H1 (cell line): Measurements from ENCODE around the gene ECEL1. TPM values are rescaled to one million over a fixed set of nuclear protein-coding genes. Genes with fewer than 3 reads are reported as not detected.

Source experiments
- CTCF ChIA-PET: fragments of 300-600 bp; sonication (Branson Sonifier 250); formaldehyde crosslinking; loops from one replicate; lab custom pipeline; 2021; ENCODE audit not compliant: partially characterized antibody; lab: Charles Lee
- POLR2A ChIA-PET: fragments of 300-600 bp; sonication (Branson Sonifier 250); formaldehyde crosslinking; loops from one replicate; lab custom pipeline; 2021; ENCODE audit warnings: inconsistent platforms; ENCODE audit not compliant: partially characterized antibody; lab: Charles Lee
- DNase-seq, 2 experiments: peaks; one replicate each; pipeline versions ENCODE4 v3.0.0 to v3.0.0-alpha.2; 2010 to 2022; ENCODE audit warnings: low spot score in 2 of 2, low read depth in 1 of 2, mixed read lengths in 1 of 2
- FAIRE-seq: peaks from 2 replicates; lab custom pipeline; 2011; peaks lifted over from hg19 to GRCh38; lab: Jason Lieb, UNC
- H2AFZ ChIP-seq: 2 replicates; pipeline ENCODE4 v1.8.1; 2012; ENCODE audit warnings: low read length, inconsistent platforms
- H2AK5ac ChIP-seq: 2 replicates; pipeline ENCODE4 v1.6.1; 2013; ENCODE audit warnings: low read depth, low read length
- H2BK120ac ChIP-seq: replicated peaks from 2 replicates; pipeline ENCODE3; 2013; ENCODE audit warnings: low read depth, low read length, inconsistent platforms
- H2BK12ac ChIP-seq: 2 replicates; pipeline ENCODE4 v1.6.1; 2013; ENCODE audit warnings: low read depth, low read length
- H2BK15ac ChIP-seq: 2 replicates; pipeline ENCODE4 v1.6.1; 2013; ENCODE audit warnings: low read length
- H2BK20ac ChIP-seq: 2 replicates; pipeline ENCODE4 v1.6.1; 2013; ENCODE audit warnings: low read length
- H2BK5ac ChIP-seq: 2 replicates; pipeline ENCODE4 v1.6.1; 2013; ENCODE audit warnings: low read depth, low read length
- H3K14ac ChIP-seq: 2 replicates; pipeline ENCODE4 v1.6.1; 2013; ENCODE audit warnings: inconsistent platforms; ENCODE audit not compliant: insufficient read length
- H3K18ac ChIP-seq: 2 replicates; pipeline ENCODE4 v1.6.1; 2013; ENCODE audit warnings: low read length; ENCODE audit errors: extremely low read depth
- H3K23ac ChIP-seq: 2 replicates; pipeline ENCODE4 v1.6.1; 2013; ENCODE audit warnings: inconsistent platforms; ENCODE audit not compliant: insufficient read length
- H3K23me2 ChIP-seq: 2 replicates; pipeline ENCODE4 v1.6.1; 2013; ENCODE audit warnings: low read depth, low read length
- H3K27ac ChIP-seq: 2 replicates; pipeline ENCODE4 v1.6.1; 2011; ENCODE audit warnings: low read depth, low read length, inconsistent platforms
- H3K27me3 ChIP-seq, 4 experiments: replicated peaks in 1 of 4; 1 replicate in 1 of 4; 2 replicates in 3 of 4; pipeline versions ENCODE4 v1.6.1 to v1.8.1; 2011 to 2013; ENCODE audit warnings: low read length in 3 of 4, mild to moderate bottlenecking in 3 of 4, inconsistent platforms in 2 of 4, mixed read lengths in 2 of 4, moderate library complexity in 1 of 4; ENCODE audit not compliant: control insufficient read depth in 3 of 4, insufficient read depth in 3 of 4; ENCODE audit errors: extremely low read depth in 1 of 4
- H3K36me3 ChIP-seq, 4 experiments: 2 replicates each; pipeline versions ENCODE4 v1.6.1 to v1.8.1; 2011 to 2013; ENCODE audit warnings: mild to moderate bottlenecking in 4 of 4, low read length in 3 of 4, moderate library complexity in 2 of 4, control low read depth in 1 of 4, inconsistent platforms in 1 of 4; ENCODE audit not compliant: insufficient read depth in 4 of 4, control insufficient read depth in 2 of 4
- H3K4ac ChIP-seq: replicated peaks from 2 replicates; pipeline ENCODE3; 2013; ENCODE audit warnings: low read length, low read depth, mixed read lengths, inconsistent platforms; ENCODE audit not compliant: insufficient read length
- H3K4me1 ChIP-seq, 4 experiments: replicated peaks in 1 of 4; 1 replicate in 1 of 4; 2 replicates in 3 of 4; pipeline versions ENCODE4 v1.6.1 to v1.8.1; 2011 to 2013; ENCODE audit warnings: low read length in 3 of 4, inconsistent platforms in 2 of 4, mixed read lengths in 1 of 4; ENCODE audit not compliant: insufficient read depth in 4 of 4, control insufficient read depth in 3 of 4
- H3K4me2 ChIP-seq, 2 experiments: 2 replicates each; pipeline versions ENCODE4 v1.6.1 to v1.8.1; 2011 to 2013; ENCODE audit warnings: low read depth in 2 of 2, low read length in 2 of 2, control low read depth in 1 of 2, inconsistent platforms in 1 of 2, mild to moderate bottlenecking in 1 of 2; ENCODE audit not compliant: insufficient read depth in 1 of 2
- H3K4me3 ChIP-seq, 4 experiments: fragments of 200-600, 300-600 bp in 1 of 4; sonication (generic), shearing (Covaris generic), sonication (Bioruptor Twin) in 1 of 4; 2 replicates each; pipeline versions ENCODE4 v1.5.1 to v1.8.1; 2011 to 2016; ENCODE audit warnings: low read length in 4 of 4, low read depth in 3 of 4, control low read depth in 2 of 4, inconsistent platforms in 2 of 4, mild to moderate bottlenecking in 2 of 4, mixed read lengths in 1 of 4, moderate library complexity in 1 of 4; ENCODE audit not compliant: insufficient read depth in 2 of 4; ENCODE audit errors: extremely low read depth in 1 of 4
- H3K56ac ChIP-seq: replicated peaks from 2 replicates; pipeline ENCODE3; 2013; ENCODE audit warnings: low read depth, mild to moderate bottlenecking, mixed read lengths, low read length, inconsistent platforms; ENCODE audit not compliant: insufficient read length
- H3K79me1 ChIP-seq: 2 replicates; pipeline ENCODE4 v1.6.1; 2013; ENCODE audit warnings: low read depth, low read length, control low read depth
- H3K79me2 ChIP-seq, 2 experiments: 2 replicates each; pipeline versions ENCODE4 v1.6.1 to v1.8.1; 2012 to 2013; ENCODE audit warnings: low read length in 2 of 2, mild to moderate bottlenecking in 2 of 2, inconsistent platforms in 1 of 2; ENCODE audit not compliant: insufficient read depth in 2 of 2, control insufficient read depth in 1 of 2
- H3K9ac ChIP-seq, 4 experiments: replicated peaks in 1 of 4; 1 replicate in 1 of 4; 2 replicates in 3 of 4; pipeline versions ENCODE4 v1.6.1 to v1.8.1; 2011 to 2013; ENCODE audit warnings: low read depth in 3 of 4, low read length in 3 of 4, control low read depth in 2 of 4, mild to moderate bottlenecking in 2 of 4, moderate library complexity in 2 of 4, inconsistent platforms in 1 of 4; ENCODE audit errors: extremely low read depth in 1 of 4
- H3K9me3 ChIP-seq, 2 experiments: 2 replicates each; pipeline versions ENCODE4 v1.6.1 to v1.8.1; 2012 to 2013; ENCODE audit warnings: mild to moderate bottlenecking in 2 of 2, moderate library complexity in 2 of 2, control low read depth in 1 of 2, inconsistent platforms in 1 of 2, low read depth in 1 of 2, low read length in 1 of 2, mixed read lengths in 1 of 2; ENCODE audit not compliant: insufficient read depth in 2 of 2
- H4K20me1 ChIP-seq, 2 experiments: replicated peaks in 1 of 2; 2 replicates each; pipeline versions ENCODE3 to v1.8.1; 2011 to 2013; ENCODE audit warnings: inconsistent platforms in 2 of 2, low read length in 2 of 2, mild to moderate bottlenecking in 1 of 2; ENCODE audit not compliant: insufficient read depth in 2 of 2, control insufficient read depth in 1 of 2
- H4K5ac ChIP-seq: 2 replicates; pipeline ENCODE4 v1.6.1; 2013; ENCODE audit warnings: low read length, low read depth, mixed read lengths, inconsistent platforms; ENCODE audit not compliant: insufficient read length
- H4K8ac ChIP-seq: 2 replicates; pipeline ENCODE4 v1.8.0; 2013; ENCODE audit warnings: mild to moderate bottlenecking, moderate library complexity, low read length, inconsistent platforms; ENCODE audit not compliant: insufficient read depth; ENCODE audit errors: extremely low read depth
- H4K91ac ChIP-seq: replicated peaks from 2 replicates; pipeline ENCODE3; 2013; ENCODE audit warnings: low read length, mixed read lengths, inconsistent platforms; ENCODE audit not compliant: insufficient read length
- CBX5 ChIP-seq: fragments of 300-800, 300-1000 bp; sonication (generic); IDR thresholded peaks from 2 replicates; pipeline ENCODE4 v1.7.1; 2016; ENCODE audit warnings: antibody characterized with exemption, low read length, low read depth
- WGBS, 2 experiments: shearing (Covaris generic) in 1 of 2; methylation state at CpG; one replicate each; pipeline versions ENCODE4 v1.1.6 to v1.1.7; 2013 to 2015; ENCODE audit warnings: low lambda C conversion rate in 2 of 2, mixed read lengths in 2 of 2, inconsistent platforms in 1 of 2, low coverage in 1 of 2, missing lambda C conversion rate in 1 of 2; ENCODE audit not compliant: insufficient replicate concordance in 2 of 2, insufficient coverage in 1 of 2, insufficient read length in 1 of 2; ENCODE audit errors: extremely low coverage in 1 of 2, missing lambda C conversion rate in 1 of 2; 5-methylcytosine and 5-hydroxymethylcytosine counted together
- polyA plus RNA-seq, 7 experiments: library from polyadenylated mRNA; depleted of rRNA in 3 of 7; stranded (reverse) in 5 of 7; unstranded in 2 of 7; fragments of >200 nt in 5 of 7; fragments of 200-250 nt in 2 of 7; gene quantifications; 1 replicate in 5 of 7; 2 replicates in 1 of 7; 4 replicates in 1 of 7; pipeline versions ENCODE4 v1.2.1 to v1.2.3, GENCODE V29; 2011 to 2013; ENCODE audit warnings: missing spikeins in 2 of 7, mixed read lengths in 2 of 7
- total RNA-seq: library from RNA; stranded (reverse); fragmentation: NEBNext Ultra II Directional; extraction: Animal tissue kit (Norgen Biotek cat#: 25700); gene quantifications from 2 replicates; pipeline ENCODE4 v1.2.1, GENCODE V29; 2021
- TF ChIP-seq, protein P1 (sequence below), 3 experiments: IDR thresholded peaks; 1 replicate in 2 of 3; 2 replicates in 1 of 3; pipeline versions ENCODE4 v1.5.1 to v1.6.1; 2011; ENCODE audit warnings: low read length in 3 of 3, mild to moderate bottlenecking in 3 of 3, inconsistent platforms in 2 of 3, low read depth in 1 of 3, moderate library complexity in 1 of 3; ENCODE audit not compliant: insufficient read depth in 1 of 3; ENCODE audit errors: control extremely low read depth in 1 of 3

Gene ECEL1
- total and polyA plus RNA-seq, 2 of the 8 experiments (the other 6 are each of a cell fraction or from before 2014, with no cell fraction given) = 7.7 to 20.2 TPM

DNA sequence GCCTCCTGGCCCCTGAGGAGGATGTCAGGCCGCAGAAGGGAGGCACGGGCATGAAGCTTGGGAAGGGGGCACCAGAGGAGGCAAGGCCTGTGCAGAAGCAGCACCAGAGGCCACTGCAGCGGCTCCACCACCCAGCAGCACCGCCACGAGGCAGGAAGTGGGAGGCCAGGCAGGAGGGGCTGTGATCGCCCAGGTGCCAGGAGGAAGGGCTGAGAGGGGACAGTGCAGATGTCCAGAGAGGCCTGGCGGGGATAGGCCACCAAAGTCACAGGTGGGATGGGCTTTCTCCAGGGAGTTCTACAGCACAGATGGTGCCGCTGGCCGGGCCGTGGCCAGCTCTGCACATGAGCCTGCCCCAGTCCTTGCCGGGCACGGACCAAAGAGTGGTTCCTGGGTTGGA is 37.7 kb downstream of the ECEL1 start:
- no peak overlapping the region for H2AK5ac ChIP-seq
- no peak overlapping the region for H2BK20ac ChIP-seq
- ChIA-PET CTCF (interaction anchor here (0.6 to 2.3 kb wide), 5 partner anchors 15 to 182 kb away, joined by 3 to 20 read pairs (median 3); partner anchors contain the start of gene PRSS56), POLR2A (interaction anchor here (0.8 to 1.0 kb wide), 2 partner anchors 25 to 73 kb away, joined by 3 to 4 read pairs; no protein-coding TSS in a partner anchor)
- H4K91ac ChIP-seq = no peak overlapping the region
- H3K27ac ChIP-seq = no peak overlapping the region
- H3K18ac ChIP-seq = no peak overlapping the region
- H3K56ac ChIP-seq = no peak overlapping the region
- H3K79me1 ChIP-seq = no peaks in the 10 kb centered on the region
- no peaks in the 10 kb centered on the region for H3K36me3 ChIP-seq
- no peak overlapping the region for H2AFZ ChIP-seq
- H2BK5ac ChIP-seq = no peak overlapping the region
- no peak overlapping the region for H3K4me2 ChIP-seq
- H4K5ac ChIP-seq = no peak overlapping the region
- H3K9ac ChIP-seq = no peak overlapping the region
- H3K9me3 ChIP-seq = no peaks in the 10 kb centered on the region
- H3K79me2 ChIP-seq = no peaks in the 10 kb centered on the region
- H3K4me3 ChIP-seq = no peak overlapping the region
- TF ChIP-seq CBX5 = no peak
- TF ChIP-seq, protein P1, sequence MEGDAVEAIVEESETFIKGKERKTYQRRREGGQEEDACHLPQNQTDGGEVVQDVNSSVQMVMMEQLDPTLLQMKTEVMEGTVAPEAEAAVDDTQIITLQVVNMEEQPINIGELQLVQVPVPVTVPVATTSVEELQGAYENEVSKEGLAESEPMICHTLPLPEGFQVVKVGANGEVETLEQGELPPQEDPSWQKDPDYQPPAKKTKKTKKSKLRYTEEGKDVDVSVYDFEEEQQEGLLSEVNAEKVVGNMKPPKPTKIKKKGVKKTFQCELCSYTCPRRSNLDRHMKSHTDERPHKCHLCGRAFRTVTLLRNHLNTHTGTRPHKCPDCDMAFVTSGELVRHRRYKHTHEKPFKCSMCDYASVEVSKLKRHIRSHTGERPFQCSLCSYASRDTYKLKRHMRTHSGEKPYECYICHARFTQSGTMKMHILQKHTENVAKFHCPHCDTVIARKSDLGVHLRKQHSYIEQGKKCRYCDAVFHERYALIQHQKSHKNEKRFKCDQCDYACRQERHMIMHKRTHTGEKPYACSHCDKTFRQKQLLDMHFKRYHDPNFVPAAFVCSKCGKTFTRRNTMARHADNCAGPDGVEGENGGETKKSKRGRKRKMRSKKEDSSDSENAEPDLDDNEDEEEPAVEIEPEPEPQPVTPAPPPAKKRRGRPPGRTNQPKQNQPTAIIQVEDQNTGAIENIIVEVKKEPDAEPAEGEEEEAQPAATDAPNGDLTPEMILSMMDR (IDR thresholded peaks at IDR 0.05; ENCODE audit: control extremely low read depth in 1 of 3, insufficient read depth in 1 of 3, low read depth in 1 of 3, low read length in 3 of 3) = peak in 2 of 3 experiments; percentile 6 to 17; a peak in 2 of 4 replicates
- no peaks in the 10 kb centered on the region; the same call in 1 of the 2 replicates for H3K23me2 ChIP-seq
- H3K14ac ChIP-seq = no peak overlapping the region
- H4K8ac ChIP-seq = no peak overlapping the region; the same call in 1 of the 2 replicates
- no peak overlapping the region for H3K23ac ChIP-seq
- H3K4me1 ChIP-seq = peaks cover 0 to 9% (median 0%) of the 10 kb centered on the region in 4 experiments; a peak in 2 of 7 replicates
- H3K27me3 ChIP-seq = no peaks in the 10 kb centered on the region
- no peak overlapping the region for H3K4ac ChIP-seq
- no peak overlapping the region for H2BK120ac ChIP-seq
- DNase-seq (no peak), FAIRE-seq (no peak)
- 76% methylated on average over 11 of the region's 12 CpGs; no CpG with 5 or more reads in 1 of the 2 experiments for WGBS, 2 experiments
- H2BK12ac ChIP-seq = no peak overlapping the region
- no peak overlapping the region for H2BK15ac ChIP-seq
- no peaks in the 10 kb centered on the region for H4K20me1 ChIP-seq
